GM21825 (cell line): Measurements from ENCODE around the gene ZNF561.
"Not testable (repeated sequence)": the region's sequence is repeated elsewhere in the genome, so short reads cannot be mapped to it uniquely, and the experiment has no call there.

Experiments used
- ATAC-seq: cut with Tn5 transposase; IDR thresholded peaks from one replicate; pipeline ENCODE4 v1.9.1; 2021; ENCODE audit warnings: mild to moderate bottlenecking, moderate library complexity; ENCODE audit not compliant: unreplicated experiment

Gene ZNF561

DNA sequence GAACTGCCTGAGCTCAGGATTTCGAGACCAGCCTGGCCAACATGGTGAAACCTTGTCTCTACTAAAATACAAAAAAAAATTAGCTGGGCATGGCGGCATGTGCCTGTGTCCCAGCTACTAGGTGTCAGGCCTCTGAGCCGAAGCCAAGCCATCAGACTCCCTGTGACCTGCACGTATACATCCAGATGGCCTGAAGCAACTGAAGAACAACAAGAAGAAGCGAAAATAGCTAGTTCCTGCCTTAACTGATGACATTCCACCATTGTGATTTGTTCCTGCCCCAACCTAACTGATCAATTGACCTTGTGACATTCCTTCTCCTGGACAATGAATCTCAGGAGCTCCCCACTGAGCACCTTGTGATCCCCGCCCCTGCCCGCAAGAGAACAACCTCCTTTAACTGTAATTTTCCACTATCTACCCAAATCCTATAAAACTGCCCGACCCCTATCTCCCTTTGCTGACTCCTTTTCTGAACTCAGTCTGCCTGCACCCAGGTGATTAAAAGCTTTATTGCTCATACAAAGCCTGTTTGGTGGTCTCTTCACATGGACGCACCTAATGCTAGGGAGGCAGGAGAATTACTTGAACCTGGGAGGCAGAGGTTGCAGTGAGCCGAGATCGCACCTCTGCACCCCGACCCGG is 38.8 kb downstream of the ZNF561 start:
- not testable (repeated sequence) for ATAC-seq

DNA sequence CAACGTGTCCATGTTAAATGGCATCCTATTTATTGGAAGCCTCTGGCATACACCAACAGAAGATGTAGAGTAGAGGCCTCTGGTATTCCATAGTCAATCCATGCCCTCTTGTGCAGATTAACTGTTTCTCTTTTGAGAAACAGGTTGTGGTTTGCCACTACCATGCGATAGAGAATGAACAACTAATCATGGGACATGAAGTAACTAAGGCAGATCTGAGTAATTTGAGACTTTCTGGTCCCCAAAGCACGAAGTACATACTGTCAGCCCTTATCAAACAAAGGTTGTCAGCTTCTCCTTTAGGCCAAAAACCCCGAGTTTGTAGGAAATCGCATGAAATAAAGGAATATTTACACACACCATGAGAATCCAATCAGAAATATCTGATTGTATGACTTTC is 40.3 kb downstream of the ZNF561 start:
- no peak for ATAC-seq

DNA sequence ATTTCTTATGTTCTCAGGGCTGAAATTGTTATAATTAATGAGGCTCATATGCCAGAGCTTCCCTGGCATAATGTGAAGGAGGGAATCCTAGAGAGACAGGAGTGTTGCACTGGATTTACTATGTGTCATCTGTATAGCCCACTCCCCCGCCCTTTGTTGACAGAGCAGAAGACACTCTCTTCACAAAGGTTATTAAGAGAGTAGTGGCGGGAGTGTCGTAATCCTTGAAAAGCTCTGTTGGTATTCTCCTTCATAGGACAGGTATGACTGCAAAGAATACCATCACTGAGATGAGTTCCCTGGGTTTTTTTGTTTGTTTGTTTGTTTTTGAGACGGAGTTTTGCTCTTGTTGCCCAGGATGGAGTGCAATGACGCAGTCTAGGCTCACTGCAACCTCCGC is 50.8 kb downstream of the ZNF561 start:
- ATAC-seq, result no peak

DNA sequence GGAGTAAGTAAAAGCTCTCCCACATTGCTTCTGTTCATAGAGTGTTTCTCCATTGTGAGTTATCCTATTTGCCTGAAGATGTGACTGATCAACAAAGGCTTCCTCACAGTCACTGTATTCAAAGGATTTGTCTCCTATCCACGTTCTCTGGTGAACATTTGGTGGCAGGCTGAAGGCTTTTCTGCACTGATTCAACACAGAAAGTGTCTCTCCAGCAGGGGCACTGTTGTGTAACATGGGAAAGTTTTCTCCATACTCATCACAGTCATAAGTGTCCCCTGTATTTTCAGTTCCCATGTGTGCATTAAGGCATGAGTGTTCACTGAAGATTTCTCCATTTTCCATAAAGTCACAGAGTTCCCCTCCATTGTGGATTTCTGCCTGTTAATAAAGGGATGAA is 54.3 kb downstream of the ZNF561 start:
- no peak for ATAC-seq

DNA sequence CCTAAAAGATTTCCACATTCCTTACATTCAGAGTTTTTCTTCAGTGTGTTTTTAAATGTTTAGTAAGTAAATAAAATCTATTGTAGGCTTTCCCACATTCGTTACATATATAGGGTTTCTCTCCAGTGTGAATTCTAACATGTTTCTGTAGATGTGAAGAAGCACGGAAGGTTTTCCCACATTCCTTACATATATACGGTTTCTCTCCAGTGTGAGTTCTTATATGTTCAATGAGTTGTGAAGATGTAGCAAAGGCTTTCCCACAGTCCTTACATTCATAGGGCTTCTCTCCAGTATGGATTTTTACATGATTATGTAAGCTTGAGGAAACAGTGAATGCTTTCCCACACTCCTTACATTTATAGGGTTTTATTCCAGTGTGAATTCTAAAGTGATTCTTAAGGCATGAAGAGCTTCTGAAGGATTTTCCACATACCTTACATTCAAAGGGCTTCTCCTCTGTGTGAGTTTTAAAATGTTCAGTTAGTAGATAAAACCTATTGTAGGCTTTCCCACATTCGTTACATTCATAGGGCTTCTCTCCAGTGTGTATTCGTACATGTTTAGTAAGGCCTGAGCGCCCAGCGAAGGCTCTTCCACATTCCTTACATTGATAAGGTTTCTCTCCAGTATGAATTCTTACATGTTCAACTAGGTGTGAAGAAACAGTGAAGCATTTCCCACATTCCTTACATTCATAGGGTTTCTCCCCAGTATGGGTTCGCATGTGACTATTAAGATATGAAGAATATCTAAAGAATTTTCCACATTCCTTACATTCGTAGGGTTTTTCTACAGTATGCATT is 54.9 kb downstream of the ZNF561 start:
- ATAC-seq, result no peak
